ENCODE data around the gene SEC24C. TPM values are rescaled to one million over a fixed set of nuclear protein-coding genes. Genes with fewer than 3 reads are reported as not detected.

SEC24C gene
- total RNA-seq, 1 experiment from 2014 or later = 113 TPM

DNA sequence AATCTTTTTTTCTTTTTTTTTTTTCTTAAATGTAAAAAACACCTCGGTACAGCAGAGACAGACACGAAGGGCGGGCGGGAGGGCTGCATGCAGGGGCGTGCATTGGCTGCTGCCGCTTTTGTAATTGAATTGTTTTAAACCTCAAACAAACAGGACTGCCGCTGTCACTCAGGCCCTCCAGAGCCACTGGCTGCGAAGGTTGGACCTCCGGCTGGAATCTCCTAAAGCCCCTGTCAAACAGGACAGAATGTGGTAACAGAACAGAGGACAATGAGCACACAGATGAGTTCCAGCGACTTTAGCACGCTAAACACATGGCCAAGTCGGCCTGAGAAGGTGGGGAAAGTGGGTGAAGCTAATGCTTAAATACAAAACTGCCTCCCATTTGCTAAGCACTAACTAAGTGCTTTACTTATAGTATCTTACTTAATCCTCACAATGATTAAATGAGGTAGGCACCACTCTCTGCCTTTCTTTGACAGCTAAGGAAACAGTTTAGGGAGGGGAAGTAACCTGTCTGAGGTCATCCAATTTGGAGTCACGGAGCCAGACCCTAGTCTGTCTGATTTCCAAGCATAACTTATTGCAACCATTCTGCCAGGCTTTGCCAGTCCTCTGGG is 70.2 kb downstream of the SEC24C start:
- ChIA-PET POLR2A (interaction anchor here (0.7 kb wide), 1 partner anchor 18 kb away, joined by 8 read pairs; no protein-coding TSS in a partner anchor), CTCF (no interaction called here)
- BruUV-seq (replicated peaks) = no TSS peak
- 0 out of 2 replicates have a peak, but pooled peaks cover 9% of the 10 kb centered on the region for H3K4me1 ChIP-seq (ENCODE audit: control insufficient read depth, insufficient read depth, low read length)
- no peak overlapping the region for H3K27ac ChIP-seq (ENCODE audit: low read length)
- no peaks in the 10 kb centered on the region for H3K9me3 ChIP-seq (ENCODE audit: control insufficient read depth, insufficient read depth, low read depth, low read length)
- intact Hi-C loops (cut with micrococcal nuclease; ENCODE audit: unreplicated experiment) = no loop called here
- no peak for DNase-seq (ENCODE audit: low read depth, low spot score)
- ATAC-seq = no peak
- in situ Hi-C loops (cut with HindIII; ENCODE audit: low pct_unique_long_range_greater_than_20kb, low sequenced_read_pairs) = no loop called here
- H3K4me3 ChIP-seq (ENCODE audit: low read depth in 2 of 2, low read length in 2 of 2) = no peak overlapping the region
- TF ChIP-seq SIN3A (IDR thresholded peaks at IDR 0.05; ENCODE audit: borderline replicate concordance, insufficient read depth, low read depth, low read length) (no peak), TCF7L2 (IDR thresholded peaks at IDR 0.05; ENCODE audit: low read depth, low read length) (no peak), POLR2AphosphoS5 (IDR thresholded peaks at IDR 0.05; ENCODE audit: low read depth, low read length) (no peak)
- TF ChIP-seq, protein P1, sequence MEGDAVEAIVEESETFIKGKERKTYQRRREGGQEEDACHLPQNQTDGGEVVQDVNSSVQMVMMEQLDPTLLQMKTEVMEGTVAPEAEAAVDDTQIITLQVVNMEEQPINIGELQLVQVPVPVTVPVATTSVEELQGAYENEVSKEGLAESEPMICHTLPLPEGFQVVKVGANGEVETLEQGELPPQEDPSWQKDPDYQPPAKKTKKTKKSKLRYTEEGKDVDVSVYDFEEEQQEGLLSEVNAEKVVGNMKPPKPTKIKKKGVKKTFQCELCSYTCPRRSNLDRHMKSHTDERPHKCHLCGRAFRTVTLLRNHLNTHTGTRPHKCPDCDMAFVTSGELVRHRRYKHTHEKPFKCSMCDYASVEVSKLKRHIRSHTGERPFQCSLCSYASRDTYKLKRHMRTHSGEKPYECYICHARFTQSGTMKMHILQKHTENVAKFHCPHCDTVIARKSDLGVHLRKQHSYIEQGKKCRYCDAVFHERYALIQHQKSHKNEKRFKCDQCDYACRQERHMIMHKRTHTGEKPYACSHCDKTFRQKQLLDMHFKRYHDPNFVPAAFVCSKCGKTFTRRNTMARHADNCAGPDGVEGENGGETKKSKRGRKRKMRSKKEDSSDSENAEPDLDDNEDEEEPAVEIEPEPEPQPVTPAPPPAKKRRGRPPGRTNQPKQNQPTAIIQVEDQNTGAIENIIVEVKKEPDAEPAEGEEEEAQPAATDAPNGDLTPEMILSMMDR (IDR thresholded peaks at IDR 0.05) = no peak
- TF ChIP-seq, protein P2, sequence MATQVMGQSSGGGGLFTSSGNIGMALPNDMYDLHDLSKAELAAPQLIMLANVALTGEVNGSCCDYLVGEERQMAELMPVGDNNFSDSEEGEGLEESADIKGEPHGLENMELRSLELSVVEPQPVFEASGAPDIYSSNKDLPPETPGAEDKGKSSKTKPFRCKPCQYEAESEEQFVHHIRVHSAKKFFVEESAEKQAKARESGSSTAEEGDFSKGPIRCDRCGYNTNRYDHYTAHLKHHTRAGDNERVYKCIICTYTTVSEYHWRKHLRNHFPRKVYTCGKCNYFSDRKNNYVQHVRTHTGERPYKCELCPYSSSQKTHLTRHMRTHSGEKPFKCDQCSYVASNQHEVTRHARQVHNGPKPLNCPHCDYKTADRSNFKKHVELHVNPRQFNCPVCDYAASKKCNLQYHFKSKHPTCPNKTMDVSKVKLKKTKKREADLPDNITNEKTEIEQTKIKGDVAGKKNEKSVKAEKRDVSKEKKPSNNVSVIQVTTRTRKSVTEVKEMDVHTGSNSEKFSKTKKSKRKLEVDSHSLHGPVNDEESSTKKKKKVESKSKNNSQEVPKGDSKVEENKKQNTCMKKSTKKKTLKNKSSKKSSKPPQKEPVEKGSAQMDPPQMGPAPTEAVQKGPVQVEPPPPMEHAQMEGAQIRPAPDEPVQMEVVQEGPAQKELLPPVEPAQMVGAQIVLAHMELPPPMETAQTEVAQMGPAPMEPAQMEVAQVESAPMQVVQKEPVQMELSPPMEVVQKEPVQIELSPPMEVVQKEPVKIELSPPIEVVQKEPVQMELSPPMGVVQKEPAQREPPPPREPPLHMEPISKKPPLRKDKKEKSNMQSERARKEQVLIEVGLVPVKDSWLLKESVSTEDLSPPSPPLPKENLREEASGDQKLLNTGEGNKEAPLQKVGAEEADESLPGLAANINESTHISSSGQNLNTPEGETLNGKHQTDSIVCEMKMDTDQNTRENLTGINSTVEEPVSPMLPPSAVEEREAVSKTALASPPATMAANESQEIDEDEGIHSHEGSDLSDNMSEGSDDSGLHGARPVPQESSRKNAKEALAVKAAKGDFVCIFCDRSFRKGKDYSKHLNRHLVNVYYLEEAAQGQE (IDR thresholded peaks at IDR 0.05; ENCODE audit: insufficient read depth in 1 of 2, low read depth in 2 of 2, low read length in 1 of 2) = no peak
- no peaks in the 10 kb centered on the region for H3K27me3 ChIP-seq (ENCODE audit: control insufficient read depth, insufficient read depth, low read length)
- H3K36me3 ChIP-seq (ENCODE audit: control insufficient read depth, insufficient read depth, low read length) = peaks cover 7% of the 10 kb centered on the region; the same call in 1 of the 2 replicates

DNA sequence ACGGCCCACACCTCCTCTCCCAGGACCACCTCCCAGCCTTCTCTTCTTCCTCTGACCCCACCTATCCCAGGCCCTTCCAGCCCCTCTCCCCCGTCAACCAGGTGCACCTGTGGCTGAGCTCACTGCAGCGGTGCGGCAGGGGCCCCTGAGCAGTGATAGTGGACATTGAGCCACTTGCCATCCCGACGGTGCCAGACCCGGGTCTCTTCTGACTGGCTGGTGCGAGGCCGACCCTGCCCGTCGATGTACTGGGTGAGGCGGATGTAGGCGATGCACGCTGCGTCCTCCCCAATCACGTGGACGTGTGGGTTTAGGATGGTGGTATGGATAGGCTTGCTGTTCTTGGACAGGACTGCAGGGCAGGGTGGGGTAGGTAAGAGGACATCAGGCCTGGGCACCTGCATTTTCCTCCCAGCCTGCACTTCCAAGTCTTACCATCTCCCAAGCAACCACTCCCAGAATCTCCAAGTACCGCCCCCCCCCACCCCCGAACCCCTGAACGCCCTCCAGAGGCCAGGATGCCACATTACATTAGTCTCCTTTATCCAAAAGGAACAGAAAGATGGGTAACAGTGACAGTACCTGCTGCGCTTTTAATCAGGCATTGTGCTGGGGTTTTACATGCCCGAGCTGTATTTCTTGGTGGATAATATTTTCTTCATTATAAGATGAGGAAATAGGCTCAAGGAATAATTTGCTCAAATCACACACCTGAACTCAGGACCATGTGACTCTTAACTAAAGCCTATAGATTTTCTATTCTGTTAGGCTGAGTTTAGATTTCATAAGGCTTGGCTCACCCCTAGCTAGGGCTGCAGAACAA is 70.9 kb downstream of the SEC24C start:
- Histone ChIP-seq H3K27me3 (ENCODE audit: control insufficient read depth, insufficient read depth, low read length) (no peaks in the 10 kb centered on the region), H3K9me3 (ENCODE audit: control insufficient read depth, insufficient read depth, low read depth, low read length) (no peaks in the 10 kb centered on the region), H3K36me3 (ENCODE audit: control insufficient read depth, insufficient read depth, low read length) (peaks cover 7% of the 10 kb centered on the region; the same call in 1 of the 2 replicates), H3K4me1 (ENCODE audit: control insufficient read depth, insufficient read depth, low read length) (0 out of 2 replicates have a peak, but pooled peaks cover 9% of the 10 kb centered on the region), H3K27ac (ENCODE audit: low read length) (no peak overlapping the region), H3K4me3 (ENCODE audit: low read depth in 2 of 2, low read length in 2 of 2) (no peak overlapping the region)
- POLR2A ChIA-PET = no interaction called here
- CTCF ChIA-PET = interaction anchor here (0.6 kb wide), 1 partner anchor 41 kb away, joined by 3 read pairs; no protein-coding TSS in a partner anchor
- ATAC-seq = no peak
- no TSS peak for BruUV-seq (replicated peaks)
- TF ChIP-seq, protein P1 (IDR thresholded peaks at IDR 0.05) = peak; percentile 81
- no peak for TF ChIP-seq SIN3A (IDR thresholded peaks at IDR 0.05; ENCODE audit: borderline replicate concordance, insufficient read depth, low read depth, low read length)
- DNase-seq (ENCODE audit: low read depth, low spot score) = no peak
- intact Hi-C loops (cut with micrococcal nuclease; ENCODE audit: unreplicated experiment) (no loop called here), in situ Hi-C loops (cut with HindIII; ENCODE audit: low pct_unique_long_range_greater_than_20kb, low sequenced_read_pairs) (no loop called here)

Data from Panc1 (cell line).